Measurements from ENCODE around the gene HNRNPA1L2.
"Not testable (repeated sequence)": the region's sequence is repeated elsewhere in the genome, so short reads cannot be mapped to it uniquely, and the experiment has no call there.

The HNRNPA1L2 gene

DNA sequence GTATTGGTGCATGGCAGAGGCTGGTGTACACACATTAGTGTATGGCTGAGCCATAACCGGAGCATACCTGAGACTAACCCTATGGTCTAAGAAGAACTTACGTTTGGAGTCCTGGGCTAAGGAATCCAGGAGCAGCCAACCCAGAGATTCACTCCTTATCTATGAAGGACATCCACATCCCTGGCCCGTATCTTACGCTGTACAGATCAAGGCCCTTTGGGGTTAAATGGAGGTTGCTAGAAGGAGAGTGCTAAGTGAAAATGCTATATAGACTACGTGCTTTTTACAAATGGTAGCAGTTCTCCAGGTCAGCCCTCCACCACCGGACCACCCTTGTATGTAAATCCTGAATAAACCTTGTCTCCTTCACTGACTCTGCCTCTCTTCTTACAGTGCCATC, 8.5 kb downstream of the HNRNPA1L2 start:
- DNase-seq: peak in 1 of 3 experiments; percentile 57

DNA sequence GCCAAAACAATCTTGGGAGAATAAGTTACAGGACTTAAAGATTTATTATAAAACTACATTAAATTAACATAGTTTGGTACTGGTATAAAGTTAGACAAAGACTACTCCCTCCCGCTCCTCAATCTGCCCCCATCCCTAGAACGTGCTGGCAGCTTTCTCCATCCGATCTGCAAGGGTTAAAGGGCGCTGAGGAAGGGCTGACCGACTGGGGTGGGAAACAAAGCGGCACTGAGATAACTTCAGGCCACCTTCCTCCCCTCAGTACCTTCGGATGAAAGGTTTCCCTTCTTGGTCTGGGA, 9.6 kb downstream of the HNRNPA1L2 start:
- peak in 1 of 3 experiments; percentile 70 for DNase-seq

DNA sequence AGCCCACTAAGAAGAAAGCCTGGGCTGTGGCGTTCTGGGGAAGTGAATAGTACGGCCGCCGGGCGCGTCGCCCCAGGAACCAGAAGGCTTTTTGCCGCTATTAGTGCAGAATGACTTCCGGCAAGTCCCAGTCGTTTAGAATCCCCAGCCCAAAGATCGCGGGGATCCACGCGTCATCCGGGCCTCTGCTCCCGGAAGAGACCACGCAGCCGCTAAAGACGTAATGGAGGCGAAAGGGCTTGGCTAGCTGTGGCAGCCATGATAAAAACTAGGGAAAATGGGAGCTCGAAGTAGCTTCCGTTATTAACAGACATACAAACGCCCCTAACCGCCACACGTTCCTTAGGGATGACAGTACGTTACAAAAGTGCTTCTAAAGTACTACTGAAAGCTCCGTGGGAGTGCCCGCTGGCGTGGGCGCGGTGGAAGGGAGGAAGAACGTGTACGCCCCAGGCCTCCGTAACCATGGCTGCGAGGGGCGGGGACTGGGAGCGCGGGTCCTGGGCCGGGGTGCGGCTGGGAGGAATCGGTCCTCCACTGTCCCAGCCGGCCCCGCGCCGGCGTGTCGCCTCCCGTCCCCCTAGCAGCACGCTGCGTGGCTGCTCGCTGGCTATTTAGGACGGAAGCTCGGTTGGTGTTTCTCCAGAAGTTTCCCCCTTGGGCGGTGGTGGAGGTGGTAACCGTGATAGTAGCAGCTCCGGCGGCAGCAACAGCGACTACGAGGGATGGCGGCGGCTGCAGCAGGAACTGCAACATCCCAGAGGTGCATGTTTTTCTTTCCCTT, 10.2 kb downstream of the HNRNPA1L2 start, which contains the start of gene SUGT1:
Gene SUGT1, plus strand, starts transcription at position 641 of the 784 bp plus-strand sequence. Its CDS starts 85 bp downstream, at position 726.
- DNase-seq: peak; percentile 96 to 100 (median 100)

DNA sequence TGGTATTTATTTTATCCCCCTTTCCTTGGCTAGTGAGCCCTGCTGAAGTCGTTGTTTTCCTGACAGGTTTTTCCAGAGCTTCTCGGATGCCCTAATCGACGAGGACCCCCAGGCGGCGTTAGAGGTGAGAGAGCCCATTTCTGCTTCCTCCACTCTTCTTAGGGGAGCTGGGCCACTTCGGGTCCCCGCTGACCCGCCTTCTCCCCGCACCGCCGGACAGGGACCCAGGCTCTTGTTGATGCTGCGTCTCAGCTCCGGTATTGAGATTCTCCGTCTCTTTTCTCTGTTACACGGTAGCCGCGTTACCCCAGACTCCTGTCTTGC, 10.7 kb downstream of the HNRNPA1L2 start:
- DNase-seq: no peak

DNA sequence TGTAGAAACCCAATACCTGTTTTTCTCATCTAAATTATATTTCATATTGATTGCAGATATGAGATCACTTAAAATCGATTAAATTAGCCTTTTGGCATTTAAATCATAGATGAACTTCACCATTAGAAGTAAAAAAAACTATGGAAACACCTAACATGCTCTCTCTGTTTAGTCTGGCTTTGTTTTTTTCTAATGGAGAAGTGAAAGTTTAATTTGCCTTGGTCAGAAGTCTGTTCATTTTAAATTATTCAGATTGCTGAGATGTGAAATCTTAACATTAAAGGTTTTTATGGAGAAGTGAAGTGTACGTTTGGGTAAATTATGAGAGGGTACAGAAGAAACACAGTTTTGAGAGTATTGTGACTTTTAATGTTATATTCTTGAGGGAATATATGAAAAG, 17.1 kb downstream of the HNRNPA1L2 start:
- no peak for DNase-seq

DNA sequence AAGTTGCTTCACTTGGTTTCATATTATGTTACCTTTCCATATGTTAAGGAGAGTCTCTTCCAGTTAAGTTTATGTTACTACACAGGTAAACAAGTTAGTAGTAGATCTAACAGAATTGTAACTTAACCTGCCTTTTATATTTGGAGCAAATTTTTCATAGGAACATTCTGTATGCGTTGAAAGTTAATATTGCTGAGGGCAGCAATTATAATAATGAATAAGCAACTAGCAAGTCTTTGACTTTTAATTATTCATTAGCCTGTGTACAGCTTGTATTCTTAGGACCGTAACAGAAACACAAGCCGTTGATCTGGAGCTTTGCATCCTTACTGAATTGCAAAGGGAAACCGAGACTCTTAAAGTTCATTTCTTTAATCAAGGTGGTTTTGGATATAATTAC, 22.0 kb downstream of the HNRNPA1L2 start:
- no peak for DNase-seq

DNA sequence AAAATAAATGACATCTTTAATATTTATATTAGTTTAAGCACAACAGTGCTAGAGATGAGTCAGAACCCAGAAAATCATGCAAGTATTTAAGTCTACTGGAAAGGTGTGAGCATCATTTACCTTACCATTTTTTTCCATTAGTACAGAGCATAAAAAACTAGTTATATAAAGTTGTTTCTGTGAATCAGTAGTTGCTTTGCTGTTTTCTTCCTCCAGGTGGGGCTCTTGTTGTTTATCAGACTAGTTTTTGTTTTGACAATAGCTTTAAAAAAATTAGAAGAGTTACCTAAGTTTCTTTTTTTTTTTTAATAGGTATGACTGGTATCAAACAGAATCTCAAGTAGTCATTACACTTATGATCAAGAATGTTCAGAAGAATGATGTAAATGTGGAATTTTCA, 23.1 kb downstream of the HNRNPA1L2 start:
- peak in 2 of 3 experiments; percentile 35 to 65 for DNase-seq

DNA sequence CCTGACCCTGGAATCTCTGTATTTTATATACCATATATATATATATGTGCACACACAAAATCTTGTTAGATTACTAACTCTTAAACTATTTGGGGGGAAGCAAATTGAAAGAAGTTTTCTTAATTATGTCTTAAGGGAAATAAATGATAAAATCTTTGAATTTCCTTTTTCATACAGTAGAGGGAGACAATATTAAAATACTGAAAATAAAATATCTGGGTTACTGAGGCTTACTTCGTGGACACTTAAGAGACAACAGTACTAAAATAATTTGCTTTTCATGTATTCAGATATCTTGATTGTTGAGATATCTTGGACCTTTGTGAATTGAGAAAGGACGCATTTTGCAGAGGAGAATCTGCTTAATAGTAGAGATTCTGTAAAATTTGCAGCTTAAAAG, 27.4 kb downstream of the HNRNPA1L2 start:
- DNase-seq: no peak

DNA sequence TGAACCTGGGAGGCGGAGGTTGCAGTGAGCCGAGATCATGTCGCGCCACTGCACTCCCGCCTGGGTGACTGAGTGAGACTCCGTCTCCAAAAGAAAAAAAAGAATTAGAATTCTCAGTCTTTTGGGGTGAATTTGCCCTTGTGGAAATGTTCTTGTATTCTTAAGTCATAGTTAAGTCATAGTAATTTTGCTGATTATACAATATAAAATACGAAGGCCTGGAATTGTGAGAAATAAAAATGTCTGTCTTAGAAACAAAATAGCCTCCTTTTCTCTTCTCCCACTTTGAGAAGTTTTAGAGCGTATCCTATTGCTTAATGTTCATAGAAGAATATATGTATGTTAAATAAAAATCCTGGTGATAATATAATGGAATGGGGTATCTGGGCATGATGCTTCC, 28.5 kb downstream of the HNRNPA1L2 start:
- DNase-seq: no peak

DNA sequence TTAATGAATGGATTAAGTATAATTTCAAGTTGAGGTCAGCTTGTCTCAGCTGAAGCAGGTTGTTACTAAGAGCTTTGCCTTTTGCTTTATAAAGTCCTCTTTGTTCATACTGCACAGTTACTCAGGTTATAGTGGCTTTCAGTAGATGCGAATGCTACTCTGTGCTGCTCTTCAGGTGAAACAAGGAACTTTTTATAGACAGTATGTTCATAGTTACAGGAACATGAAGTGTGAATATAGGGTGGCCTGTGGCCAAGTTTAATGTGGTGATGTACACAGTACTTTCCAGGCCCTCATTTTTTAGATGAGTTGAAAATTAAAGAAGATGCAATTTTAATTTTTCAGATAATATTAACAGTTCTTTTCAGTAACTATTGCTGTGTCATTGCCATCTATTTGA, 31.2 kb downstream of the HNRNPA1L2 start:
- DNase-seq: no peak

DNA sequence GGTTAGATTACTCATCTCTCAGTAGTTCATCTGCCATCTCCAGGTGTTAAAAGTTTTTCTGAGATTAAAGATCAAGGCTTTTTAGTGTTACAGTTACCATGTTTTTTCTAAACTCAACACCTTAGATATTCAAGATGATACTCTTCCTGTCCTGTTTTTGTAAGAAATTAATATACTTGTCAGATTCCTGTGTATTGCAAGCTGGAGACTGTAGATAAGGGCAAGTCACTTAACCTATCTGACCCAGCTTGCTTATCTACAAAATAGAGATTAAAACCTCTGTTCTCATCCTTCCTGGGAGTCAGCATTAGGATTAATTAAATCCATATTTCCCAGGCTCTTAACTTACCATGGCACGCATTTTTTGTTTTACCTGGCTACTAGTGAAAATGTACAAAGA, 35.6 kb downstream of the HNRNPA1L2 start:
- DNase-seq: no peak

DNA sequence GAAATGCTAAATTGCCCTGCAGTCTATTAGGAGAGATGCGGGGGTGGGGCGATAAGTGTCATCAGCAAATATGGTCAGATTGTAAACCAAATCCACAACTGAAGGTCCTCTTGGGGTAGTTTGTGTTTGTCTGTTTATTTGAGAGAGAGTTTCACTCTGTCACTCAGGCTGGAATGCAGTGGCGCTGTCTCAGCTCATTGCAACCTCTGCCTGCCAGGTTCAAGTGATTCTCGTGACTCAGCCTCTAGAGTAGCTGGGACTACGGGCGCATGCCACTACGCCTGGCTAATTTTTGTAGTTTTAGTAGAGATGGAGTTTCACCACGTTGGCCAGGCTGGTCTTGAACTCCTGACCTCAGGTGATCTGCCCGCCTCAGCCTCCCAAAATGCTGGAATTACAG, 43.6 kb downstream of the HNRNPA1L2 start:
- DNase-seq: not testable (repeated sequence)

DNA sequence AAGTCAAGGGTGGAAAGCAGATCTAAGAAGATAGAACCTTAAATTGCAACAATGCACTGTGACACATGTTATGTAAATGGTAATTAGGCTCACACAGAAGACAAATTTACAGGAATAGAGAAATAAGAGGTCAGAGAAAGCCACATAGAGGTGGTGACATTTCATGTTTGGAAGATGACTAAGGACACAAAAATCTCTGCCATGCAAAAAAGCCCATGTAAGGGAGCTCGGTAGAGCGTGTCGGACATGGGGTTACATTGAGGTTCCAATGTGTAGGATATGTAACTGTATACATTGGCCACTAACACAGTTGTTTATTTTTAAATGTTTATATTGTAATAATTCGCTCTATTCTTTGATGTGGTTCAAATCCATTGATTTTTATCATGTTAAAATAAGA, 44.1 kb downstream of the HNRNPA1L2 start:
- no peak for DNase-seq

Data from NCI-H1417 (cell line).